ENCODE data around the gene IDH1. TPM values are rescaled to one million over a fixed set of nuclear protein-coding genes. Genes with fewer than 3 reads are reported as not detected.
A peak's percentile ranks its signal among the peaks of the same experiment; 100 is the strongest.

Gene IDH1
- total RNA-seq (100 to 1,000 TPM in 1 of 2 donors, 10 to 100 TPM in 1; 80.0 to 120 TPM), polyA plus RNA-seq (ENCODE audit: insufficient read depth, low read depth, low replicate concordance) (93.4 TPM)
- long read RNA-seq, donor 1, transcript IDH1-201 (10 exons, 2,382 nt) = major isoform, 78 of 124 reads
- long read RNA-seq, donor 1, transcript IDH1-208 (3 exons, 556 nt) = minor isoform, 9 of 124 reads
- long read RNA-seq, donor 1, transcript IDH1-207 (4 exons, 1,614 nt) = minor isoform, 14 of 124 reads
- long read RNA-seq, donor 1, partial matches to known transcripts = 19 of 124 reads
- long read RNA-seq, donor 1, other reads (novel, unspliced or antisense) = 0 of 124 reads
- long read RNA-seq, donor 2, transcript IDH1-207 (4 exons, 1,614 nt) = minor isoform, 9 of 89 reads
- long read RNA-seq, donor 2, transcript IDH1-201 (10 exons, 2,382 nt) = major isoform, 63 of 89 reads
- long read RNA-seq, donor 2, partial matches to known transcripts = 13 of 89 reads
- long read RNA-seq, donor 2, other reads (novel, unspliced or antisense) = 0 of 89 reads

- Histone ChIP-seq H3K9me3 (no peaks in the 10 kb centered on the region), H3K4me3 (peak within 1 kb of the TSS; percentile 70 to 72), H3K27me3 (no peaks in the 10 kb centered on the region), H3K36me3 (ENCODE audit: low read depth, missing control alignments) (no peaks in the 10 kb centered on the region), H3K4me1 (peaks cover 24% of the 10 kb centered on the region), H3K27ac (peak within 1 kb of the TSS; percentile 48 to 73)
- intact Hi-C loops (cut with DNase I; ENCODE audit: low total_unique reads) = no loop called here
- DNase-seq = peak; percentile 98
- TF ChIP-seq CTCF (IDR thresholded peaks at IDR 0.05) (no peak), POLR2A (IDR thresholded peaks at IDR 0.05) (no peak)
- 1% methylated on average over 27 to 48 of the region's 48 CpGs for WGBS, 2 donors
Observed at GRCh38 chr2:208254871-208255556, at the start of gene IDH1. TSS of gene IDH1 (minus strand) at chr2:208255071. CDS start at chr2:208251551, 3,520 bp downstream.

- Histone ChIP-seq H3K9me3 (no peaks in the 10 kb centered on the region), H3K4me1 (no peaks in the 10 kb centered on the region), H3K27me3 (no peaks in the 10 kb centered on the region), H3K27ac (no peak overlapping the region), H3K4me3 (no peak overlapping the region), H3K36me3 (ENCODE audit: low read depth, missing control alignments) (no peaks in the 10 kb centered on the region)
- intact Hi-C loops (cut with DNase I; ENCODE audit: low total_unique reads) = no loop called here
- WGBS, 2 donors = 70 to 74% methylated on average over 4 of the region's 4 CpGs
- TF ChIP-seq POLR2A (IDR thresholded peaks at IDR 0.05) = no peak
- no peak for TF ChIP-seq CTCF (IDR thresholded peaks at IDR 0.05)
- no peak for DNase-seq
Observed at GRCh38 chr2:208304157-208304556, 49.3 kb upstream of the IDH1 start.

GRCh38 chr2:208300847-208301618, 46.2 kb upstream of the IDH1 start:
- no peaks in the 10 kb centered on the region for H3K27me3 ChIP-seq
- no peak overlapping the region for H3K4me3 ChIP-seq
- TF ChIP-seq CTCF (IDR thresholded peaks at IDR 0.05) (no peak), POLR2A (IDR thresholded peaks at IDR 0.05) (no peak)
- H3K36me3 ChIP-seq (ENCODE audit: low read depth, missing control alignments) = no peaks in the 10 kb centered on the region
- DNase-seq = no peak
- no peaks in the 10 kb centered on the region for H3K9me3 ChIP-seq
- no peak overlapping the region for H3K27ac ChIP-seq
- intact Hi-C loops (cut with DNase I; ENCODE audit: low total_unique reads) = no loop called here
- no peaks in the 10 kb centered on the region for H3K4me1 ChIP-seq
- WGBS, 2 donors = 95% methylated on average over 5 of the region's 5 CpGs

- intact Hi-C loops (cut with DNase I; ENCODE audit: low total_unique reads) = no loop called here
- H3K27me3 ChIP-seq = no peaks in the 10 kb centered on the region
- WGBS, 2 donors = 81 to 93% methylated on average over 1 of the region's 1 CpG
- no peaks in the 10 kb centered on the region for H3K4me1 ChIP-seq
- DNase-seq = no peak
- no peak overlapping the region for H3K27ac ChIP-seq
- TF ChIP-seq POLR2A (IDR thresholded peaks at IDR 0.05) (no peak), CTCF (IDR thresholded peaks at IDR 0.05) (no peak)
- H3K36me3 ChIP-seq (ENCODE audit: low read depth, missing control alignments) = no peaks in the 10 kb centered on the region
- no peaks in the 10 kb centered on the region for H3K9me3 ChIP-seq
- no peak overlapping the region for H3K4me3 ChIP-seq
Observed at GRCh38 chr2:208297961-208298360, 43.1 kb upstream of the IDH1 start.

All from testis (tissue), 5 donors.